HG02798 (cell line): Measurements from ENCODE around the gene GCNA.

Experiments
- ATAC-seq: cut with Tn5 transposase; IDR thresholded peaks from one replicate; pipeline ENCODE4 v1.9.1; 2021; ENCODE audit warnings: mild to moderate bottlenecking; ENCODE audit not compliant: unreplicated experiment, poor library complexity

GCNA gene

DNA sequence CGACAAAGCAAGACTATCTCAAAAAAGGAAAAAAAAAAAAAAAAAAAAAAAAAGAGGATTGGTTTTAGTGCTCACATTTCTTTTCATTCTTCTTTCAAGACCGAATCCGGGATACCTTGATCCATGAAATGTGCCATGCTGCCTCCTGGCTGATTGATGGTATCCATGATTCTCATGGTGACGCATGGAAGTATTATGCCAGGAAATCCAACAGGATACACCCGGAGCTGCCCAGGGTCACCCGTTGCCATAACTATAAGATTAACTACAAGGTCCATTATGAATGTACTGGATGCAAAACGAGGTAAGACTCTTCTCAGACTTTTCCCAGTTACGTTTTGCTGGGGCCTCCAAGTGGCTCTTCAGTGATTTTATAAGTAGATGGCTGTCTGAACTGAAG lies 34.0 kb downstream of the GCNA start:
- no peak for ATAC-seq

DNA sequence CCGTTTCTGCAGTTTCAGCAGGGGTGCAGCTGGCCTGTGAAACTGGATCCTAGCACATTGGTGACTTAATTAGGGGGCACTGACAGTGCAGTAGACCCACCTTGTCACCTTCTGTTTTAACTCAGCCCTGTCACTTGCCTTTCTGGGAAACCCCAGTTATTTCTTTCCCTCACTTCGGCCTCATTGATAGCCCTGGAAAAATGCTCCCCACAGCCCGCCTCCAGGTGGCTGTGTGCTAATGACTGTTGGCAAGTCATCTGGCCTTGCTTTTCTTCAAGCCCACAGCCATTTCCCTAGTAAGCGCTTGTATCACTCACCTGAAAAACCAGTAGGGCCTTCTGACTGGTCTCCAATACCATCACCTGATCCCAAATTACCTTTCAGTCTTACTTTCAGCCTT lies 36.8 kb downstream of the GCNA start:
- no peak for ATAC-seq

- ATAC-seq: no peak
Measured at GRCh38 chrX:71615954-71616353, 37.7 kb downstream of the GCNA start.

GRCh38 chrX:71616672-71617529 lies 38.7 kb downstream of the GCNA start:
- ATAC-seq: no peak

DNA sequence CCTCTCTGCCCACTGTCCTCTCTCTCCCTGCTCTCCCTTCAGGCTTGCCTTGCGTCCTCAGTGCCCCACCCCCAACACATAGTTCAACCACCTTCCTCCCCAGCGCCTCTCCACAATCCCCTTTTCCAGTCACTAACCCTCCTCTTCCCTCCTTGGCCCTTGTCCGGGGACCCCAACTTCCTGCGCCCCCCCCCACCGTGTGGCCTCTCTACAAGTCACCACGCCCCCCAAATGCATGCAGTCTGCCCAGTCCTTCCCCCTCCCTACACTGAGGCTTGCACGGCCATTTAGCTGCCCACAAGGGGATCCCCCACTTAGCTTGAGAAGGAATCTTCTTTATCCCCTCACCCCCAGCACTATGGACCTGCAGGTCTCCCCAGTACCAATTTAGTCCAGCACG lies 39.5 kb downstream of the GCNA start:
- no peak for ATAC-seq

GRCh38 chrX:71618303-71618721 lies 40.1 kb downstream of the GCNA start, which contains the start of gene CXCR3:
Gene CXCR3 (minus strand): TSS chrX:71618511. CDS start chrX:71618449, 62 bp downstream.
- peak; percentile 57 for ATAC-seq

- no peak for ATAC-seq
Measured at GRCh38 chrX:71618787-71619186, 40.5 kb downstream of the GCNA start.

DNA sequence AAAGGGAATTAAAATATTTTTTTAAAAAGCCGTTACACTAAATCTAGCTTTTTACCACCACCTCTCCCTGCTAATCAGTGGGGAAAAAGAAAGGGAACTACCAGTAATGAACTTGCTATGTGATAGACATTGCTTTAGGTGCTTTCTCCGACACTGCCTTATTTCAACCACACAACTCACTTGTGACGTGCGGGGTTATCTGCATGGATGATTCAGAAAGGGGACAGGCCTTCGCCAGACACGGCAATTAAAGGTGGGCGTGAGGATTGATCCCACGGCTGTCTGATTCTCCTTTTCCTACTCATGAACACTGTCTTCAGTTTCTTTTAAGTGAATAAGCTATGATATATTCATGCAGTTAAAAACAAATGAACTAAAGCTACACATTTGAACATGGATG lies 41.0 kb downstream of the GCNA start:
- no peak for ATAC-seq

DNA sequence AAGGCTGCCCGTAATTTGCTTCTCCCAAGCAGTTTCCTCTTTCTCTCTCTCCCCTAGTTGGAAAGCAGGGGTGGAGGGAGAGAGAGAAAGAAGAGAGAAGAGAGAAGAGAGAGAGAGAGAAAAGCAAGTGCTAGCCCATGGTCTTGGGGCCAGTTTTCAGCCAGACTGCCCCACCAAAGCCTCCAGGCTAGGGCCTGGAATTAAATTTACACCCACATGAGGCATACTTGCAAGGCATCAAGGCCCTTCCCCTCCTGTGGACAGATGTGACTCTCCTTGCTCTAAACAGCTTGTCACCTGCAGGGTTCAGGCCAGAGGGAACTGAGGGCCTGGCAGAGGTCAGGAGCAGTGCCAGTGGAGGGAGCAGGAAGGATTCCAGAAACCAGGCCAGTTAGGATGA lies 41.7 kb downstream of the GCNA start:
- no peak for ATAC-seq

- no peak for ATAC-seq
Measured at GRCh38 chrX:71621603-71622002, 43.4 kb downstream of the GCNA start.

- ATAC-seq: no peak
Measured at GRCh38 chrX:71622032-71622575, 43.9 kb downstream of the GCNA start.

GRCh38 chrX:71622576-71623450 lies 44.6 kb downstream of the GCNA start:
- peak; percentile 57 for ATAC-seq

GRCh38 chrX:71623714-71624113 lies 45.5 kb downstream of the GCNA start:
- ATAC-seq: no peak

DNA sequence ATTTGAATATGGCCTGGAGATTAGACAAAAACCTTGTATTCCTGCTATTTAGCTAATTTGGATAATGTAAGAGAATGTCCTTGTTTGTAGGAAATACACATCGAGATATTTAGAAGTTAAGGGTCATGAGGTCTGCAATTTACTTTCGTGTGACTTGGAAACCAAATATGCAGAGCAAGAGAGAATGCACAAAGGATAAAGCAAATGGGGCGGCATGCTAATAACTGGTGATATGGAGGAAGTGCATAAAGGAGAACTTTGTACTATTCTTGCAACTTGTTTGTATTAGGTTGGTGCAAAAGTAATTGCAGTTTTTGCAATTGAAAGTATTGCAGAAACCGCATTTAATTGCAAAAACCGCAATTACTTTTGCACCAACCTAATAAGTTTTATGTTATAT lies 47.2 kb downstream of the GCNA start:
- ATAC-seq: no peak

- no peak for ATAC-seq
Measured at GRCh38 chrX:71626576-71626975, 48.3 kb downstream of the GCNA start.

- no peak for ATAC-seq
Measured at GRCh38 chrX:71627588-71628404, 49.6 kb downstream of the GCNA start.

DNA sequence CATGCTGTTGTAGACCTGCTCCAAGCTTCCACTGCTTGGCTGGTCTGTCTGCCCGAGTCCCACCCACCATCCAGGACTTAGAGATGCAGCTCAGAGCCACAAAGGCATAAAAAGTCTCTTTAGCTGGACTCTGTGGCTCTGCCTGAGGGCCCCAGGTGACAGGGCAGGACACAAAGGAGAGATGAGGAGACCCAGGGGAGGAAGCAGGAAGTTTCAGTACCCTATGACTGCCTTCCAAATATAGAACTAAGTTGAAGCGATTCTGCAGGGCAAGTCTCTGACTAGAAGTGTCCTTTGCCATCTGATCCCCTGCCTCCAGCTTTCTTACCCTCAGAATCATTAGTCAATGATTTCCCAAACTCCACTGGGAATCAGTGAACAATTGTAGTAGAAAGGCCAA lies 51.2 kb downstream of the GCNA start:
- ATAC-seq: peak; percentile 73

DNA sequence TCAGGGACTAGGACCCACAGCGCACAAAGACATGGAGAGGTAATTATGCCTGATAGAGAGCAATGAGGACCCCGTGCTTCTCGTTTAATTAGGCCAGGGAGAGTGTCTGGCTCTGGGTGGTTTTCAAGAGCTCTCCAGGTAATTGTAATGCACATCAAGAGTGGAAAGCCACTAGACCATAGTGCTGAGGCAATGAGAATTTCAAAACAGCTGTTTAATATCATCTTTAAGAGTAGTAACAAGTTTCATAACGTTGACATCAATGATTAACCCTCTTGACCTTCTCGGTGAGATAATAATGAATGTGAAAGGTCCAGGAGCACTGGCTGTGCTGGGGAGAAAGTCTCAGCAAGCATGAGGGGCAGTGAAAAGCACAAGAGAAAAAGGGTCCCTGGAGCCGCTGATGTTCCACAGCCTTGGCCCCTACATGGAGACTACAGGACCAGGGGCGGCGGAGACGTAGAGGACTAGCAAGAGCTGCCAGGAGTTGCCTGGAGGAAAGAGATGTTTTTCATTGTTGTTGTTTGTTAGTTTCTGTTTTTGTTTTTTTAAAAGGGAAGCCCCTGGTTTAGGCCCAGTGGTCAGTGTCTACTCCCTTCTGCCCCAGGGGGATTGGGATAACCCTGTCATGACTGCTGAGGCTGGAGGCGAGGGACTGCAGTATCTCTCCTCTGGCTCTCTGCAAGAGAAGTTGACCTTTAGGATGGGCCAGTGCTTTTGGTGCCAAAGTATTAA lies 54.9 kb downstream of the GCNA start:
- peak; percentile 52 for ATAC-seq

GRCh38 chrX:71634366-71634765 lies 56.1 kb downstream of the GCNA start:
- ATAC-seq: no peak
